OCI-LY3 (cell line): ENCODE measurements around the gene GPX7.
"Not testable (repeated sequence)": the region's sequence is repeated elsewhere in the genome, so short reads cannot be mapped to it uniquely, and the experiment has no call there.

Source experiments
- H2AFZ ChIP-seq: fragments of 200-600, 300-600 bp; shearing (Covaris generic); 2 replicates; pipeline ENCODE4 v1.6.0; 2014; ENCODE audit warnings: antibody characterized with exemption, low read depth, low read length
- H3K27ac ChIP-seq: fragments of 200-600, 300-600 bp; sonication (generic); 2 replicates; pipeline ENCODE4 v1.5.1; 2014; ENCODE audit warnings: mild to moderate bottlenecking, low read length, moderate library complexity, mixed read lengths
- H3K27me3 ChIP-seq: fragments of 200-600, 300-600 bp; sonication (generic); 2 replicates; pipeline ENCODE4 v1.6.1; 2014; ENCODE audit warnings: low read depth, low read length, mixed read lengths
- H3K36me3 ChIP-seq: fragments of 200-600, 300-600 bp; sonication (generic); replicated peaks from 2 replicates; pipeline ENCODE3; 2014; ENCODE audit warnings: low read depth, low read length, mixed read lengths
- H3K4me1 ChIP-seq: fragments of 300-600, 200-600 bp; sonication (generic); 2 replicates; pipeline ENCODE4 v1.6.1; 2014; ENCODE audit warnings: low read length, mixed read lengths
- H3K4me2 ChIP-seq: fragments of 200-600, 300-600 bp; sonication (generic); 2 replicates; pipeline ENCODE4 v1.6.1; 2014; ENCODE audit warnings: low read length, mixed read lengths
- H3K4me3 ChIP-seq: fragments of 300-600, 200-600 bp; sonication (generic); 2 replicates; pipeline ENCODE4 v1.5.1; 2014; ENCODE audit warnings: antibody characterized with exemption, mild to moderate bottlenecking, low read length, moderate library complexity
- H3K79me2 ChIP-seq: fragments of 300-600, 200-600 bp; shearing (Covaris generic); 2 replicates; pipeline ENCODE4 v1.6.1; 2014; ENCODE audit warnings: mild to moderate bottlenecking, low read length, mixed read lengths
- H3K9ac ChIP-seq: fragments of 300-600, 200-600 bp; shearing (Covaris generic); 2 replicates; pipeline ENCODE4 v1.6.0; 2014; ENCODE audit warnings: mild to moderate bottlenecking, low read length, moderate library complexity
- H3K9me3 ChIP-seq: fragments of 200-600, 300-600 bp; shearing (Covaris generic); 2 replicates; pipeline ENCODE4 v1.6.1; 2014; ENCODE audit warnings: low read length, mixed read lengths; ENCODE audit not compliant: insufficient read depth
- H4K20me1 ChIP-seq: fragments of 200-600, 300-600 bp; sonication (generic); 2 replicates; pipeline ENCODE4 v1.6.1; 2016; ENCODE audit warnings: low read length, mixed read lengths; ENCODE audit not compliant: insufficient read depth
- EZH2phosphoT487 ChIP-seq: fragments of 200-600 bp; shearing (Covaris generic); IDR thresholded peaks from 2 replicates; pipeline ENCODE4 v1.6.1; 2018; ENCODE audit warnings: antibody characterized with exemption, mixed run types, low read depth
- TF ChIP-seq, protein P1 (sequence below): fragments of 200-600, 300-600 bp; sonication (generic); IDR thresholded peaks from 2 replicates; pipeline ENCODE4 v1.5.1; 2014; ENCODE audit warnings: antibody characterized with exemption, low read length, low read depth

The GPX7 gene

DNA sequence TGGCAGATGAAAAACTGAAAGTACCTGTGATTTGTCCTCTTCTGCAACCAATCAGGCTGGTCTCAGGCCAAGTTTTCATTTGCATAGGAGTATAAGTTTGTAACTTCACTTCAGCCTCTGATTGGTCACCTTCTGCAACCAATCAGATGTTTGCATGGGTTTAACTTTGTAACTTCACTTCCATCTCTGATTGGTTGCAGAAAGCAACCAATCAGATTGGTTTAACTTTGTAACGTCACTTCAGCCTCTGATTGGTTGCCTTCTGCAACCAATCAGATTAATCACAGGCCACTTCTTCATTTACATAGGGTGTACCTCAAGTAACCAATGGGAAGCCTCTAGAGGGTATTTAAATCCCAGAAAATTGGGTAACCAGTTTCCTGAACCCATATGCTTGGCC lies 30.4 kb upstream of the GPX7 start:
- Histone ChIP-seq H3K4me2 (no peak overlapping the region), H3K9me3 (no peaks in the 10 kb centered on the region), H2AFZ (no peak overlapping the region), H3K27me3 (no peaks in the 10 kb centered on the region), H3K4me3 (no peak overlapping the region), H3K4me1 (peaks cover 24% of the 10 kb centered on the region), H3K36me3 (no peaks in the 10 kb centered on the region), H4K20me1 (no peaks in the 10 kb centered on the region), H3K9ac (no peak overlapping the region), H3K27ac (no peak overlapping the region), H3K79me2 (no peaks in the 10 kb centered on the region)
- no peak for TF ChIP-seq EZH2phosphoT487
- TF ChIP-seq, protein P1, sequence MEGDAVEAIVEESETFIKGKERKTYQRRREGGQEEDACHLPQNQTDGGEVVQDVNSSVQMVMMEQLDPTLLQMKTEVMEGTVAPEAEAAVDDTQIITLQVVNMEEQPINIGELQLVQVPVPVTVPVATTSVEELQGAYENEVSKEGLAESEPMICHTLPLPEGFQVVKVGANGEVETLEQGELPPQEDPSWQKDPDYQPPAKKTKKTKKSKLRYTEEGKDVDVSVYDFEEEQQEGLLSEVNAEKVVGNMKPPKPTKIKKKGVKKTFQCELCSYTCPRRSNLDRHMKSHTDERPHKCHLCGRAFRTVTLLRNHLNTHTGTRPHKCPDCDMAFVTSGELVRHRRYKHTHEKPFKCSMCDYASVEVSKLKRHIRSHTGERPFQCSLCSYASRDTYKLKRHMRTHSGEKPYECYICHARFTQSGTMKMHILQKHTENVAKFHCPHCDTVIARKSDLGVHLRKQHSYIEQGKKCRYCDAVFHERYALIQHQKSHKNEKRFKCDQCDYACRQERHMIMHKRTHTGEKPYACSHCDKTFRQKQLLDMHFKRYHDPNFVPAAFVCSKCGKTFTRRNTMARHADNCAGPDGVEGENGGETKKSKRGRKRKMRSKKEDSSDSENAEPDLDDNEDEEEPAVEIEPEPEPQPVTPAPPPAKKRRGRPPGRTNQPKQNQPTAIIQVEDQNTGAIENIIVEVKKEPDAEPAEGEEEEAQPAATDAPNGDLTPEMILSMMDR = no peak

DNA sequence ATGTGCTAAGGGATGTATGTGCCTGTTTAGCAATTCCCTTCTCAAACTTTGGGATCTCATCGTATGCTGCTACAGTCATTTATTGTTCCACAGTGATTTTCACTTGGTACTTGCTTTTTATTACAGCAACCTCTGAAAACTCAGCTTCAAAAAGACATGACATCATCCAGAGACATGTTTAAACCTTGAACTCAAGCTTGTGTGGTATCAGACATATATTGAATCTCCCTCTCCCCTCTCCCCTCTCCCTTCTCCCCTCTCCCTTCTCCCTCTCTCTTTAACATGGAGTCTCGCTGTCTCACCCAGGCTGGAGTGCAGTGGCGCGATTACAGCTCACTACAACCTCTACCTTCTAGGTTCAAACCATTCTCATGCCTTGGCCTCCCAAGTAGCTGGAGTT lies 29.8 kb upstream of the GPX7 start:
- no peaks in the 10 kb centered on the region for H3K36me3 ChIP-seq
- no peak overlapping the region for H3K27ac ChIP-seq
- no peak overlapping the region for H2AFZ ChIP-seq
- TF ChIP-seq, protein P1 = no peak
- no peak for TF ChIP-seq EZH2phosphoT487
- no peaks in the 10 kb centered on the region for H3K9me3 ChIP-seq
- no peaks in the 10 kb centered on the region for H3K79me2 ChIP-seq
- H3K4me2 ChIP-seq = no peak overlapping the region
- H4K20me1 ChIP-seq = no peaks in the 10 kb centered on the region
- no peak overlapping the region for H3K4me3 ChIP-seq
- no peak overlapping the region for H3K9ac ChIP-seq
- no peaks in the 10 kb centered on the region for H3K27me3 ChIP-seq
- H3K4me1 ChIP-seq = peaks cover 24% of the 10 kb centered on the region

DNA sequence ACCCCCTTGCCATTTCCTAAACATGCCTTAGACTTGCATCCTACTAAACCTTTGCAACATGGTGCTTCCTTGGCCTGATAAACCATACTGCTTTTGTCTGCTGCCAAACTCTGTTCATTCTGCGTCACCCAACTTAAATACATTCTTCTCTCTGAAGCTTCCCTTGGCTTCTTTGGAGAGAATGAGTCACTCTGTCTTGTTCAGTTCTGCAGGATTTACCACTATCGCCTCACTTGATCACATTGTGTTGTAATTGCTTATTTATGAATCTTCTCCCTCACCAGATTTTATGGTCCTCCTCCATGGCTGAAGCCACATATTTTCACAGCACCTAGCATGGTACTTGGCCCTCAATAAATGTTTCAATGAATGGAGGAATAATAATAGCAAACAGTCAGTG lies 27.6 kb upstream of the GPX7 start:
- Histone ChIP-seq H3K36me3 (no peaks in the 10 kb centered on the region), H3K9ac (no peak overlapping the region), H4K20me1 (no peaks in the 10 kb centered on the region), H3K79me2 (no peaks in the 10 kb centered on the region), H3K4me1 (peaks cover 4% of the 10 kb centered on the region), H3K4me2 (no peak overlapping the region), H2AFZ (no peak overlapping the region), H3K27me3 (no peaks in the 10 kb centered on the region), H3K9me3 (no peaks in the 10 kb centered on the region), H3K4me3 (no peak overlapping the region), H3K27ac (no peak overlapping the region)
- TF ChIP-seq EZH2phosphoT487 = no peak
- TF ChIP-seq, protein P1 = no peak

GRCh38 chr1:52576074-52576473 lies 26.1 kb upstream of the GPX7 start:
- TF ChIP-seq, protein P1 = no peak
- TF ChIP-seq EZH2phosphoT487 = no peak
- Histone ChIP-seq H3K27ac (no peak overlapping the region), H3K9ac (no peak overlapping the region), H3K4me3 (no peak overlapping the region), H3K36me3 (no peaks in the 10 kb centered on the region), H2AFZ (no peak overlapping the region), H3K4me2 (no peak overlapping the region), H4K20me1 (no peaks in the 10 kb centered on the region), H3K4me1 (no peaks in the 10 kb centered on the region), H3K9me3 (no peaks in the 10 kb centered on the region), H3K27me3 (no peaks in the 10 kb centered on the region), H3K79me2 (no peaks in the 10 kb centered on the region)

GRCh38 chr1:52578066-52578465 lies 24.1 kb upstream of the GPX7 start:
- not testable (repeated sequence) for H3K4me2 ChIP-seq, H2AFZ ChIP-seq, H3K27ac ChIP-seq, H4K20me1 ChIP-seq, H3K9me3 ChIP-seq, H3K36me3 ChIP-seq, H3K4me3 ChIP-seq, H3K9ac ChIP-seq, H3K27me3 ChIP-seq, H3K79me2 ChIP-seq, H3K4me1 ChIP-seq
